Right renal cortex interstitium (tissue), 3 donors: ENCODE results near the gene OCEL1. TPM values are rescaled to one million over a fixed set of nuclear protein-coding genes. Genes with fewer than 3 reads are reported as not detected.
"Not testable (repeated sequence)": the region's sequence is repeated elsewhere in the genome, so short reads cannot be mapped to it uniquely, and the experiment has no call there.

Experiments used
- DNase-seq, 3 donors: peaks; one replicate each; pipeline ENCODE4 v3.0.0-alpha.2; 2013; ENCODE audit warnings: low read depth in 3 of 3, low spot score in 2 of 3
- polyA plus RNA-seq, 3 donors: library from polyadenylated mRNA; unstranded; fragments of 120-200 nt; gene quantifications; one replicate each; pipeline ENCODE4 v1.2.1, GENCODE V29; 2013; ENCODE audit not compliant: insufficient read length in 3 of 3

OCEL1 gene
- polyA plus RNA-seq, result 10 to 100 TPM; 15.7 to 20.1 (median 17.9) TPM

DNA sequence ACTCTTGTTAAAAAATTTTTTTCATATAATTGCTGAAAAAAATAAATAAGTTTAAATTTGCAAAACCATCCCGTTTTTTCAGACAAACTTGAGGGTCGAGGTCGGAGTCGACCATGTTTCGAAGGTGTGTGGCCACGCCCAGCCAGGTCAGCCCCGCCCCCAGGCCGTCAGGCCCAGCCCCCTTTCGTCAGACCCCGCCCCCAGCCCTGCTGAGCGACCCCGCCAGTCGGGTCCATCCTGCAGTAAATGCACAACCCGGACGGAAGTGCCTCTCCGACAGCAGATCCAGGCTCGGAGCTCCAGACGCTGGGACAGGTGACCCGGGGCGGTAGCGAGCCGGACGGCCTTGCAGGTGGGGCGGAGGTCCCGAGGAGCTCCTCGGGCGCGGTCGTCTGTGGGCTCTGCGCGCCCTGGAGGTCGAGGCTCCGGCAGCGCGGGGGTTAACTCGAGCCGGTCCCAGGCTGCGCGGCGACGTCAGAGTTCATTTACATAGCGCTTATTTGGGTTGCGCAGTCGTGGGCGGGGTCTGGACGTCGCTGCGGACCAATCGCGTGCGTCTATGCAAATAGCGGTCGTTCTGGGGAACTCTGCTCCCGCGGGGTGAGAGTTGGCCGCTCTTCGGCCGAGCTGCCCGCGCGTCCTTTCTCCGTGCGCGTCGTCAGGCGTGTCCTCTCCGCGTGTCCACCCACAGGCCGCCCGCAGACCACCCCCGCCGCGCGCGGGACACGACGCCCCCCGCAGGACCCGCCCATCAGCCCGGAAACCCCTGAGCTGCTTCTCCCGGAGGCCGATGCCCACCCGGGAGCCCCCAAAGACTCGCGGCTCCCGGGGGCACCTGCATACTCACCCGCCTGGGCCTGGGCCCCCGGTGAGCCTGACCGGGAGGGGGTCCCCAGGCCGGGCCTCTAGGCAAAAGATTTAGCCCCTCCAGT is at the start of gene OCEL1:
OCEL1 (plus strand) TSS at position 225 of the 932 bp plus-strand sequence; CDS start at position 247, 22 bp downstream.
- DNase-seq, result peak; percentile 91 to 97 (median 95)

- no peak for DNase-seq
Measured at GRCh38 chr19:17178291-17178690, 47.7 kb upstream of the OCEL1 start.

GRCh38 chr19:17180997-17181702 is 44.9 kb upstream of the OCEL1 start:
- no peak for DNase-seq

DNA sequence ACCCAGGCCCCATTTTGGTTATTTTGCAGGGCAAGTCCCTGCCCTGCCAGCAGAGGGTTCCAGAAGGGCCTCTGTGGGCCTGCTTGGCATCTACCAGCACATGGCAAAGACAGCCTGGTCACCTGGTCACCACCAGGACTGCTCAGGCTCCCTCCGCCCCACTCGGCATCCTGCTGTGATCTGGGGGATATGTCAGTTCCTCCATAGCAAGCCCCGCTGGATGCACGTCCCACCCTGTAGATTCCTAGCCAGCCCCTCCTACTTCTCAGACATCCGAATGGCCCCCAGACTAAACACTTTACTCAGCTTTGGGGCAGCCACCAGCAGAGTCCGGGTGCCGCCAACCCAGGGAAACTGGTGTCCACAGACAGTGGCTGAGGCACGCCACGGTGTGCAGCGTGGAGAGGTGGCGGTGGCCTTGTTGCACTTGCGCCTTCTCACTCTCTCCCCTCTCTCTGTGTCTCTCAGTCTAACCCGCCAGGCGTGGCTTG is 42.7 kb upstream of the OCEL1 start:
- no peak for DNase-seq

GRCh38 chr19:17183858-17184321 is 42.1 kb upstream of the OCEL1 start:
- no peak for DNase-seq

- no peak for DNase-seq
Measured at GRCh38 chr19:17184371-17184841, 41.6 kb upstream of the OCEL1 start.

- no peak for DNase-seq
Measured at GRCh38 chr19:17185590-17185989, 40.4 kb upstream of the OCEL1 start.

GRCh38 chr19:17191736-17192135 is 34.3 kb upstream of the OCEL1 start:
- not testable (repeated sequence) for DNase-seq

DNA sequence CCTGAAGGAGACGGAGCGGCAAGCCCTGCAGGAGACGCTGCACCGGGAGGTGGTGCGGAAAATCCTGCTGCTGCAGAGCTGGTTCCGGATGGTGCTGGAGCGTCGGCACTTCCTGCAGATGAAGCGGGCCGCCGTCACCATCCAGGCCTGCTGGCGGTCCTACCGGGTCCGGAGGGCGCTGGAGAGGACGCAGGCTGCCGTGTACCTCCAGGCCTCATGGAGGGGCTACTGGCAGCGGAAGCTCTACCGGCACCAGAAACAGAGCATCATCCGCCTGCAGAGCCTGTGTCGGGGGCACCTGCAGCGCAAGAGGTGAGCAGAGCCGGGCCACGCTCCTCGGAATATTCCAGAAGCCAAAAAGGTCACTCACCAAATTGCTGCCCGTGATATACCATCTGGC is 33.3 kb upstream of the OCEL1 start:
- no peak for DNase-seq

DNA sequence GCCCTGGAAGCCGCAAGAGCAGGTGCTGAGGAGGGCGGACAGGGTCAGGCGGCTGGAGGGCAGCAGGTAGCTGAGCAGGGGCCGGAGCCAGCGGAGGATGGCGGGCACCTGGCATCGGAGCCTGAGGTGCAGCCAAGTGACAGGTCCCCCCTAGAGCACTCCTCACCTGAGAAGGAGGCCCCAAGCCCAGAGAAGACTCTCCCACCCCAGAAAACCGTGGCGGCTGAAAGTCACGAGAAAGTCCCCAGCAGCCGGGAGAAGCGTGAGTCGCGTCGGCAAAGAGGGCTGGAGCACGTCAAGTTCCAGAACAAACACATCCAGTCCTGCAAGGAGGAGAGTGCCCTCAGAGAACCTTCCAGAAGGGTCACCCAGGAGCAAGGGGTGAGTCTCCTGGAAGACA is 31.4 kb upstream of the OCEL1 start:
- no peak for DNase-seq

DNA sequence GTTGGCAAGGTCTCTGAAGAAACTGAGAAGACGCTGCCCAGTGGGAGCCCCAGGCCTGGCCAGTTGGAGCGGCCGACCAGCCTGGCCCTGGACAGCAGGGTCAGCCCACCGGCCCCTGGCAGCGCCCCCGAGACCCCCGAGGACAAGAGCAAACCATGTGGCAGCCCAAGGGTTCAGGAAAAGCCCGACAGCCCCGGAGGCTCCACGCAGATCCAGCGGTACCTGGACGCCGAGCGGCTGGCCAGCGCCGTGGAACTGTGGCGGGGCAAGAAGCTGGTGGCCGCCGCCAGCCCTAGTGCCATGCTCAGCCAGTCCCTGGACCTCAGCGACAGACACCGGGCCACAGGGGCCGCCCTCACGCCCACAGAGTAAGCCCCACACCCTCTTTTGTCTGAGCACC is 30.9 kb upstream of the OCEL1 start:
- DNase-seq, result no peak

DNA sequence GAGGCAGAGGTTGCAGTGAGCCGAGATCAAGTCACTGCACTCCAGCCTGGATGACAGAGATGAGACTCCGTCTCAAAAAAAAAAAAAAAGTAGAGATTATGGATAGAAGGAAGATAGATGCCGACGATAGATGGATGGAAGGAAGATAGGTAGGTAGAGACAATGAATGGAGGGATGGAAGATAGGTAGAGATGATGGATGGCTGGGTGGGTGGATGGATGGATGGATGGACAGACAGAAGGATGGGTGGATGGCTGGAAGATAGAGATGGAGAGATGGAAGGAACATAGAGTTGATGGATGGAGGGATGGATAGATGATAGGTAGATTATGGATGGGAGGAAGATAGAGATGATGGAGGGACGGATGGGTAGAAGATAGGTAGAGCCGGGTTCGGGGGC is 29.4 kb upstream of the OCEL1 start:
- DNase-seq, result no peak

DNA sequence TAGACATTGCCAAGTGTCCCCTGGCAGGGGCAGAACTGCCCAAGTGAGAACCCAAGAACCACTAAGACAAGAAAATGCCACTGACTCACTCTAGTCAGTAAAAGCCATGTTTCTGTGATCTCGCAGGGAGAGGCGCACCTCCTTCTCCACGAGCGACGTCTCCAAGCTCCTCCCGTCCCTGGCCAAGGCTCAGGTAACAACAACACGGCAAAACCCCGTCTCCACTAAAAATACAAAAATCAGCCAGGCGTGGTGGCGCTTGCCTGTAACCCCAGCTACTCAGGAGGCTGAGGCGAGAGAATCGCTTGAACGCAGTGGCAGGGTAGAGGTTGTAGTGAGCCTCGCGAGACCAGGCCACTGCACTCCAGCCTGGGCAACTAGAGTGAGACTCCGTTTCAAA is 28.4 kb upstream of the OCEL1 start:
- DNase-seq, result no peak

DNA sequence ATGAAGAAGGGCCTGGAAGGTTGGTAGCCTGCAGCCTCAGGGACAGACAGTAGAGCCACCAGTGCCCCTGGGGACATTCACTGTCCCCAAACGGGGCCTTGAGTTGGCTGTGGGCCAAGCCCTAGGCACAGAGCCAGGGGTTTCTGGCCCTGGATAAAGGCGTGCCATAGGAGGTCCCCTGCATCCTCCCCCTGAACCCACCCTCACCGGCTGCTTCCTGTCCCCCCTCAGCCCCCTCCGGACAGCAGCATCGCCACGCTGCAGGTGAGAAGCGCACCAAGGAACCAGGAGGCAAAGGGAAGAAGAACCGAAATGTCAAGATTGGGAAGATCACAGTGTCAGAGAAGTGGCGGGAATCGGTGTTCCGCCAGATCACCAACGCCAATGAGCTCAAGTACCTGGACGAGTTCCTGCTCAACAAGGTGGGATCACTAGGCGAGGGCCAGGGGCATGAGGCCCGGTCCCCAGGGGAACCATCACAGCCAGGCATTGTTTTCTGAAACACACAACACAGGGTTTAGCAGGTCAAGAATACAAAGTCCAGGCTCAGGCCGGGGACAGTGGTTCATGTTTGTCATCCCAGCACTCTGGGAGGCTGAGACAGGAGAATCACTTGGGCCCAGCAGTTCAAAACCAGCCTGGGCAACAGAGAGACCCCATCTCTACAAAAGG is 25.5 kb upstream of the OCEL1 start:
- no peak for DNase-seq

GRCh38 chr19:17202249-17202648 is 23.8 kb upstream of the OCEL1 start:
- DNase-seq, result no peak

GRCh38 chr19:17202713-17203112 is 23.3 kb upstream of the OCEL1 start:
- no peak for DNase-seq

GRCh38 chr19:17205237-17206140 is 20.5 kb upstream of the OCEL1 start:
- no peak for DNase-seq

GRCh38 chr19:17206736-17207581 is 19.1 kb upstream of the OCEL1 start:
- no peak for DNase-seq
